ENCODE results near the gene ATP1A2.

The ATP1A2 gene

GRCh38 chr1:160085686-160086455 lies 29.7 kb upstream of the ATP1A2 start:
- DNase-seq: no peak

GRCh38 chr1:160086456-160086892 lies 29.1 kb upstream of the ATP1A2 start:
- no peak for DNase-seq

- no peak for DNase-seq
These were observed 28.4 kb upstream of the ATP1A2 start for GRCh38 chr1:160087118-160087662.

GRCh38 chr1:160089883-160090282 lies 25.7 kb upstream of the ATP1A2 start:
- no peak for DNase-seq

GRCh38 chr1:160090760-160091159 lies 24.8 kb upstream of the ATP1A2 start:
- no peak for DNase-seq

GRCh38 chr1:160091666-160092223 lies 23.8 kb upstream of the ATP1A2 start:
- no peak for DNase-seq

DNA sequence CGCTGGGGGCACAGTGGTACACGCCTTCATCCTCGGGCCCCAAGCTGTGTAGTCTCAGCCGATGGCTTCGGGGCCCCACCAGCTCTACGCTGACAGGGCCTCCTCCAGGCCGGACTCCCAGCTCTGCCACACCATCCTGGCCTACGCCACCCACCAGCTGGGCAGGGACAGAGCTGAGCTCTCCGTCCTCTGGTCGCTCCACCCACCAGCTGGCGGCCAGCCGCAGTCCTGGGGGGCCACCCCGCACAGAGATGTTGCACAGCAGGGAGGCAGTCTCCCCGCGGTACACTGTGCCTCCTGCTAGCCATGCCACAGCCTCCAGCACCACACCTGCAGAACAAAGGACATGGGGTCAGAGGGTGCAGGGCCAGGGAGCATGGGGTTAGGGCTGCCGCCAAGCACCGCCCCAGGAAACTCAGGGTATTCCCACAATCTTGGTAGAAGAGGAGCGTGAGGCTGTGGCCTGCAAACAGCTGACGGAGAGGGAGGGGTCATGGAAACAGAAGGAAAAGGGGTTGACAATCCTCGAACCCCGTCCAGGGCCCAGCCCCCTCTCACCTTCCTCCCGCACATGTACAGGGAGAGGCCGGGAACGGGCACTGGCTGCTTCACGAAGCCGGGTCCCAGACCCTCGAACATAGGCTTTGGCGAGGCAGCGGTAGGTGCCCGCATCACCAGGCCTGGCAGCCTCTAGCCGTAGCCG lies 23.0 kb upstream of the ATP1A2 start:
- no peak for DNase-seq

DNA sequence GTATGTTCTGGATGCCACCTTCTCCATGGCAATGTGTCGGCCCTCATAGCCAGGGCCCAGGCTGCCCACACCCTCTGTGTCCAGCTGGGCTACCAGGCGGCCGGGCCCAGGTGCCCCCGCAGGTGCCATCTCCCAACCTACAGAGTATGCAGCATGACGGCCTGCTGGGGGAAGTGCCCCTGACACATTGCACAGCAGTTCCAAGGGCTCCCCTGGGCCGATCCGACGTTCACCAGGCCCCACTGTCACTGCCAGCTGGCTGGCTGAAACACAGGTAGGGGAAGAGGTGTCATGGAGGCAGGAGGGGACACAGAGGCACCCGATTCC lies 22.5 kb upstream of the ATP1A2 start:
- no peak for DNase-seq

DNA sequence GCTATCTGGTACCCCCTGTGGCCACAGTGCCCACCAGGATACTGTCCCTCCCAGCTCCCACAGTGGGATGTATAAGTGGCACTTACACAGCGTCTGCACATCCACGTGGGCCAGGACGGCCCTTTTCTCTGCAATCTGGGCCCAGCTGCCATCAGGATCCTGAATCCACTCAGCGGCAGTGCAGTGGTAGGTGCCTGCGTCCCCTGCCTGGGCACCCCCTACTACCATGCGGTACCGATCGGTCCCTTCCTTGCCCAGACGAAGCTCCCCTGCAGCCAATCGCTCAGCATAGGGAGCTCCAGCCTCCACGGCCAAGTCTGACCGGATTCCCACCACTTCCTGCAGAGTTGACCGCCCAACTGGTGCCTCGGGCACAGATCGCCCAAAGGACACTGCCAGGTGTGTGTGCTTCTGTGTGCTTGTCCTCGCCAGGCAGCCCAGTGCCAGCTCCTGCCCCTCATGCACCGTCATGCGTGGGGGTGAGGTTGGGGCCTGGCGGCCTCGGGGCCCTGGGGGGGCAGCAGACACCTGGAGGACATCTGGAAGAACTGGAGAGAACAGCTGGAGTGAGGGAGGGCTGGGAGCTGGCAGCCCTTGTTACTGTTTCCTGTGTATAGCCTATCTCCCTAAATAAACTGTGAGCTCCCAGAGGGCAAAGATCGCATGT lies 21.8 kb upstream of the ATP1A2 start:
- no peak for DNase-seq

DNA sequence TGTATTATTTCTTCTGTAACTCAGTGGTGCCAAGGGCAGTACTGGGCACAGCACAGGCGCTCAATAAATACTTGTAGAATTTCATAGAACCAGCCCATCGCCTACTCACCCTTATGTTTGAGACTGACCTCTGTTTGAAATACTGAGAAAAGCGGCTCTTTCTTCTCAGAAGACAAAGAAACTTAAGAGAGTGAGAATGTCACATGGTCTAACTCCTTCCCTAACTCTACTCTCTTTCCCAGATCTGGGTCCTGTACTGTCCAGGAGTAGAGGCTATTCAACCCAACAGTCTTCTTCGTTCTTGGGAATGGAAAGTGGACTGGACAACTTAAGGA lies 21.3 kb upstream of the ATP1A2 start:
- no peak for DNase-seq

DNA sequence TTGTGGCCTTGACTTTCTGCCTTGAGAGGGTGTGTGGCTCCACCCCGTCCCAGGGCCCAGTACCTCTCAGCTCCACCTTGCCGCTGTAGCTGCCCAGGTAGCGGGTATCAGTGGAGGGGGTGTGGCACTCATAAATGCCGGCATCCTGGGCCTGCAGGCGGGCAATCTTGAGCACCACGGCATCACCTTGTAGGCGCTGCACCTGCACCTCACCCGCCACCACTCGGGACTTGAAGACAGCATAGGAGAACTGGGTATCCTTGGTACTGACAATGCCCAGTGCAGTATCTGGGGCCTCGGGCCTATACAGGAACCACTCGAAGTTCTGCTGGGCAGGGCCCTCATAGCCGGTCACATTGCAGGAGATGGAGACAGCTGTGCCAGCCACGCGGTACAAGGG lies 20.8 kb upstream of the ATP1A2 start:
- no peak for DNase-seq

GRCh38 chr1:160095382-160096105 lies 20.0 kb upstream of the ATP1A2 start:
- DNase-seq: no peak

- DNase-seq: no peak
These were observed 19.1 kb upstream of the ATP1A2 start for GRCh38 chr1:160096274-160097116.

- DNase-seq: no peak
These were observed 18.2 kb upstream of the ATP1A2 start for GRCh38 chr1:160097151-160097910.

DNA sequence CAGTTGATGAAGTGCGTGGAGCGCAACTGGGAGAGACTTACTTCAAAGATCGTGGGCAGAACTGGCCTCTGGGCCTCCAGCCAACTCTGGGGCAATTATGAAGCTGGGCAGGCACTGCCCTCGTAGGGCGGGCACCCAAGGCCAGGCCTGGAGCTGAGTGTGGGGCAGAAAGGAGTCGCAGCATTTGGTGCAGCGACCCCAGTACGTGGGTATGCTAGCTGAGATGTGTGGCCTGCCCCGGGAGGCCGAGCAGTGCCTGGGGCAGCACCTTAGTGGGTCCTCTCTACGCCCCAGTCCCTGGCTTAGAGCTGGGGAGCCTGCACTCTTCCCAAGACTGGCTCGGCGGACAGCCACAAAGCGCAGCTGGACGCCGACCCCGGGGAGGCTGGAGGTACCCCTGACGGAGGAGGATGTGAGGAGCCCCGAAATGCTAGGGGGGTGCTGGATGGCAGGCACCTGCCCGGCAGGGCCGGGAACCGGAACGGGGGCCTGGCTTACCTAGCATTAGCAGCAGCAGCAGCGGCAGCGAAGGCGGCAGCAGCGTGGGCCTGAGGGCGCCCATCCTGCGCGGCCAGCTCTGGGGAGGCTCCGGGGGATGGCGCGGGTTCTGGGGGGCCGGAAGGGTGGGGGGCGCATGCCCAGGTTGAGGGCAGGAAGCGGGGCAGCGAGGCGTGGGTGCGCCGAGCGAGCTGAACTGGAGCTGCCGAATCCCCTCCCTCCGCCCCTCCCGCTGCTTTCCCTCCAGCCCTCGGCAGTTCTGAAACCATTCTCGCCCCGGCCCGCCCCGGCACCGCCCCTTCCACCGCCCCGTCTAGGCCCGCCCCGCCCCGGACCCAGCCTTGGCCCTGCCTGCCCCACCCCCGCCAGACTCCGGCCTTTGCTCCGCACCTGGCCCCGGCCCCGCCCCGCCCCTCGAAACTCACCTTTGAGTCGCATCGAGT lies 17.4 kb upstream of the ATP1A2 start, which contains the start of gene IGSF8:
TSS of gene IGSF8 (minus strand) at position 709 of the 941 bp plus-strand sequence. CDS start at position 562, 147 bp downstream.
- no peak for DNase-seq

- DNase-seq: peak; percentile 44
These were observed 16.6 kb upstream of the ATP1A2 start for GRCh38 chr1:160098852-160099561.

GRCh38 chr1:160099716-160100375 lies 15.7 kb upstream of the ATP1A2 start:
- no peak for DNase-seq

- no peak for DNase-seq
These were observed 14.4 kb upstream of the ATP1A2 start for GRCh38 chr1:160101037-160101716.

Measured in cortex of kidney (tissue), 1 donor.